Right ventricle myocardium superior (tissue), 1 donor: ENCODE measurements around the gene CPM. TPM values are rescaled to one million over a fixed set of nuclear protein-coding genes. Genes with fewer than 3 reads are reported as not detected.
"Not testable (repeated sequence)": the region's sequence is repeated elsewhere in the genome, so short reads cannot be mapped to it uniquely, and the experiment has no call there.

Source experiments
- ATAC-seq: fragments of 200-7000 bp; cut with Tn5 transposase; one replicate; pipeline ENCODE4 v1.9.1; 2020; ENCODE audit warnings: mild to moderate bottlenecking; ENCODE audit not compliant: poor library complexity
- DNase-seq: peaks from one replicate; pipeline ENCODE4 v3.0.0-alpha.2; 2020
- intact Hi-C: fragments of 100-400 bp; cut with DNase I; formaldehyde crosslinking; loops from one replicate; pipeline ENCODE4 v1.11.2; 2022
- total RNA-seq: library from RNA; stranded (reverse); fragmentation: NEBNext Ultra II Directional; extraction: Animal tissue kit (Norgen Biotek cat#: 25700); gene quantifications from one replicate; pipeline ENCODE4 v1.2.1, GENCODE V29; 2021
- donor health status: DM: no; HTN: yes; CAD: no; lungs with severe emphysema.

CPM gene
- total RNA-seq, 1 donor from 2014 or later, result 7.7 TPM

- DNase-seq (no peak), ATAC-seq (no peak)
- intact Hi-C loops, result no loop called here
Measured at GRCh38 chr12:68821357-68822188, 111.4 kb downstream of the CPM start.

- not testable (repeated sequence) for DNase-seq, ATAC-seq
- intact Hi-C loops, result loop anchor here (10.0 kb wide), 1 partner anchor 75 kb away; the partner anchor contains the start of gene SLC35E3
Measured at GRCh38 chr12:68819481-68819880, 113.5 kb downstream of the CPM start.

- no peak for ATAC-seq
- DNase-seq, result no peak
- intact Hi-C loops, result loop anchor here (10.0 kb wide), 1 partner anchor 71 kb away; the partner anchor contains the start of gene SLC35E3
Measured at GRCh38 chr12:68815928-68816800, 116.8 kb downstream of the CPM start.

DNA sequence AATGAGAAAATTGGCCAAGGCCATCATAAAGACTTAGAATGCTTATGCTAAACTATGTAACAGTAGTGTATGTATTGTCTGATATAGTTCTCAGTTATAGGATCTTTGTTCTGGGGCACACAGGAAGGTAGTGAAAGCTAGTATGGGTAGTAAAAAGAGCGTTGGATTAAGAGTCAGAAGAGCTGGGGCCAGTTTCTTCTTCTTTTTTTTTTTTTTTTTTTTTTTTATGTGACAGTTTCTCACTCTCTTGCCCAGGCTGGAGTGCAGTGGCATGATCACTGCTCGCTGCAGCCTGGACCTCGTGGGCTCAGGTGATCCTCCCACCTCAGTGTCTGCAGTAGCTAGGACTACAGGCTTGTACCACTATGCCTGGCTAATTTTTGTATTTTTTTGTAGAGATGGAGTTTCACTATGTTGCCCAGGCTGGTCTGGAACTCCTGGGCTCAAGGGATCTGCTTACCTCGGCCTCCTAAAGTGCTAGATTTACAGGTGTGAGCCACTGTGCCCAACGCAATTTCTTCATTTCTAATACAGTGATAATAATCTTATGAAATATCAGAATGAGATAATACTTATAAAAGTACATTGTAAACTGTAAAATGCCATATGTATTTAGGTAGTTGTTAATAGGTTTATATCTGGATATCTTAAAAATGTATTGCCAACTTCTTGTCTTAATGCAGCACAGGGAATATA is 117.6 kb downstream of the CPM start:
- ATAC-seq (no peak), DNase-seq (no peak)
- intact Hi-C loops, result loop anchor here (10.0 kb wide), 1 partner anchor 71 kb away; the partner anchor contains the start of gene SLC35E3

DNA sequence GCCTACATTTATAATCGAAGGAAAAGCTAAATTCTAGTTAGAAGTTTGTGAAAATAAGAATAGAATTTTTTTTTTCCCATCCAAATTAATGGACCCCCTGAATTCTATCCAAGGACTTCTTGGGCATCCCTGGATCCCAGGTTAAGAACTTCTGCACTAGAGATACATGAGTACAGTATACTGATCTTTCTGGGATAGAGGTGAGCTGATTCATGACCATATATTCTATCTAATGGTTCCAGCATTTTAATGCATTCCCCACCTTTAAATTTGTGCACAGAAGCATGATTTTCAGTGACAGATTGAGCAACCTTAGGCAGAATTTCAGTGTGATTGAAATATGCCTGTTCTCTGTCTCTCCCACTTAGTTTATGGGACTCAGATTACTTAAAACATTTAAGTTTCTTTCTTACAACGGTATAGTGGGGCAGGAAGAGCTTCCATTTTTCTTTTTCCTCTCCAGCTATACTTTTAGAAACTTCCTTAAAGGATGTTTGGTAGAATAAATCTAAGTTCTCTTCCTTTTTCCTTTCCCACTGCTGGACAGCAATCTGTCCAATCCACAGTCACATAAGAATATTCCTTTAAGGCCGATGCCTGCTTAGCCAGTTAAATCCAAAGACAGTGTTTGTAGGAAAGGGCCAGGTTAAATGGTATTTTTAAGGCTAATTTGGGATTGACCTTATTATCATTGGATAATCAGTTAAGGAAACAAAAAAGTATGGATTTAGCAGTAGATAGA is 118.3 kb downstream of the CPM start:
- ATAC-seq (no peak), DNase-seq (no peak)
- intact Hi-C loops, result loop anchor here (10.0 kb wide), 1 partner anchor 70 kb away; the partner anchor contains the start of gene SLC35E3

GRCh38 chr12:68813242-68813593 is 119.8 kb downstream of the CPM start:
- intact Hi-C loops, result loop anchor here (10.0 kb wide), 1 partner anchor 68 kb away; the partner anchor contains the start of gene SLC35E3
- no peak for DNase-seq
- no peak for ATAC-seq

DNA sequence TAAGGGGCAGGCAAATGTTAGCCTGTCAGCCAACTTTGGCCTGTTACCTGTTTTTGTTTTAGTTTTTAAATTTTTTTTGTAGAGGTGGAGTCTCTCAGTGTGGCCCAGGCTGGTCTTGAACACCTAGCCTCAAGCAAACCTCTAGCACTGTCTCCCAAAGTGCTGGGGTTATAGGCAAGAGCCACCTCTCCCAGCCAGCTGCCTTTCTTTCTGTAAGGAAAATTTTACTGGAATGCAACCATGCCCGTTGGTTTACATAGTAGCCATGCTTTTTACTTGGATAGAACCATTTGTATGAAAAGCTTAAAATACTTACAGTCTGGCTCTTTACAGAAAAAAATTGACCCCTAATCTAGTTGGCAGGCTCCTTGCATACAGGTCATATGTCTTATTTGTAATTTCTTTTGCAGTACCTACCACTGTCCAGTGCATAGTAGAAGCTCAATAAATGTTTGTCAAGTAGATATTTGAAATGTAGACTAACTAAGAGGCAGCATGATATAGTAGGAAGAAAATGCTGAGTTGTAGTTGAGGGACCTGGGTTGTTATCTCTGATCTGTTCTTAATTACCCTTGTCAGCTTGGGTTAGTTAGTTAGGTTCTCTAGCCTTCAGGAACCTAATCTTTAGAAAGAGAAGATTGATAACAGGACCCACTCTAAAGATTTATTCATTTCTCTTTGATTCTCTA is 120.3 kb downstream of the CPM start:
- intact Hi-C loops, result loop anchor here (10.0 kb wide), 1 partner anchor 68 kb away; the partner anchor contains the start of gene SLC35E3
- DNase-seq (no peak), ATAC-seq (no peak)

GRCh38 chr12:68811573-68811972 is 121.4 kb downstream of the CPM start:
- not testable (repeated sequence) for DNase-seq, ATAC-seq
- intact Hi-C loops, result loop anchor here (10.0 kb wide), 1 partner anchor 67 kb away; the partner anchor contains the start of gene SLC35E3

GRCh38 chr12:68810027-68810389 is 123.0 kb downstream of the CPM start:
- intact Hi-C loops, result loop anchor here (10.0 kb wide), 1 partner anchor 65 kb away; the partner anchor contains the start of gene SLC35E3
- DNase-seq, ATAC-seq: not testable (repeated sequence)

DNA sequence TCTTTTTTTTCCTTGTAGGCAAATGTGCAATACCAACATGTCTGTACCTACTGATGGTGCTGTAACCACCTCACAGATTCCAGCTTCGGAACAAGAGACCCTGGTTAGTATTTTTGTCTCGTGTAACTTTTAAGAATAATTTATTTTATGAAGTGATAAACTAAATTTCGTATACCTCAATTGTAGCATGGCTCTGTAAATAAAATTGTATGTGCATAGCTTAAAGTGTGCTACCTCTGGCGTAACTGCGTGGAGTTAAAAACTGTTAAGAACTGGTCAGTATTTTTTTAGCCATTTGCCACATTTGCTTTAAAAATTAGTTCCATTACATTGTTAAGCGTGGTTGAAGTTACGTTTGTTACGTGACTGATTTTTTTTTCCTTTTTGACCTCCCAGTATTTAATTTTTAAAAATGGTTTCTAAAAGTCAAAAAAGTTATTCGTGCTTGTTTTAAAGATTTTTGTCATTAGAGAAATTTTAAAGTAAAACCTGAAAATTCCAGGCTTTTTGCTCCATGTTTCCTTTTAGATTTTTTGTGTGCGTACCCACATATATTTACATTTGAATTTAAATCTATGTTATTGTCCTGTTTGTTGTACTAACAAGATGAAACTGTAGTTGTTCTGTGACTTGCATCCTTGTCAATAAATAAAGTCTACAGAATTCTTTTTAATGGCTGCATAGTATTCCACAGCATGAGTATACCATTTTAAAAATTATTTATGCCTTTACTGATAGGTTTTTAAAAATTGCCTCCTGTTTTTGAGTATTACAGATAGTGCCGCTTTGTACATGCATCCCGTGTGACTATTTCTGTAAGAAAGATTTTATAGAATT is 123.6 kb downstream of the CPM start:
- DNase-seq, result no peak
- intact Hi-C loops, result loop anchor here (10.0 kb wide), 1 partner anchor 65 kb away; the partner anchor contains the start of gene SLC35E3
- no peak for ATAC-seq

DNA sequence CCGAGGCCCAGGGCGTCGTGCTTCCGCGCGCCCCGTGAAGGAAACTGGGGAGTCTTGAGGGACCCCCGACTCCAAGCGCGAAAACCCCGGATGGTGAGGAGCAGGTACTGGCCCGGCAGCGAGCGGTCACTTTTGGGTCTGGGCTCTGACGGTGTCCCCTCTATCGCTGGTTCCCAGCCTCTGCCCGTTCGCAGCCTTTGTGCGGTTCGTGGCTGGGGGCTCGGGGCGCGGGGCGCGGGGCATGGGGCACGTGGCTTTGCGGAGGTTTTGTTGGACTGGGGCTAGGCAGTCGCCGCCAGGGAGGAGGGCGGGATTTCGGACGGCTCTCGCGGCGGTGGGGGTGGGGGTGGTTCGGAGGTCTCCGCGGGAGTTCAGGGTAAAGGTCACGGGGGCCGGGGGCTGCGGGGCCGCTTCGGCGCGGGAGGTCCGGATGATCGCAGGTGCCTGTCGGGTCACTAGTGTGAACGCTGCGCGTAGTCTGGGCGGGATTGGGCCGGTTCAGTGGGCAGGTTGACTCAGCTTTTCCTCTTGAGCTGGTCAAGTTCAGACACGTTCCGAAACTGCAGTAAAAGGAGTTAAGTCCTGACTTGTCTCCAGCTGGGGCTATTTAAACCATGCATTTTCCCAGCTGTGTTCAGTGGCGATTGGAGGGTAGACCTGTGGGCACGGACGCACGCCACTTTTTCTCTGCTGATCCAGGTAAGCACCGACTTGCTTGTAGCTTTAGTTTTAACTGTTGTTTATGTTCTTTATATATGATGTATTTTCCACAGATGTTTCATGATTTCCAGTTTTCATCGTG is 124.4 kb downstream of the CPM start:
- peak; percentile 75 for ATAC-seq
- intact Hi-C loops, result no loop called here
- peak; percentile 81 for DNase-seq

GRCh38 chr12:68807576-68808387 is 125.2 kb downstream of the CPM start, which contains the start of gene MDM2:
Gene MDM2 (plus strand): TSS chr12:68808177. CDS start chr12:68808478, 301 bp downstream.
- DNase-seq (peak; percentile 97), ATAC-seq (peak; percentile 98)
- intact Hi-C loops, result no loop called here

GRCh38 chr12:68807274-68807575 is 125.7 kb downstream of the CPM start:
- ATAC-seq, intact Hi-C loops, DNase-seq: not testable (repeated sequence)

DNA sequence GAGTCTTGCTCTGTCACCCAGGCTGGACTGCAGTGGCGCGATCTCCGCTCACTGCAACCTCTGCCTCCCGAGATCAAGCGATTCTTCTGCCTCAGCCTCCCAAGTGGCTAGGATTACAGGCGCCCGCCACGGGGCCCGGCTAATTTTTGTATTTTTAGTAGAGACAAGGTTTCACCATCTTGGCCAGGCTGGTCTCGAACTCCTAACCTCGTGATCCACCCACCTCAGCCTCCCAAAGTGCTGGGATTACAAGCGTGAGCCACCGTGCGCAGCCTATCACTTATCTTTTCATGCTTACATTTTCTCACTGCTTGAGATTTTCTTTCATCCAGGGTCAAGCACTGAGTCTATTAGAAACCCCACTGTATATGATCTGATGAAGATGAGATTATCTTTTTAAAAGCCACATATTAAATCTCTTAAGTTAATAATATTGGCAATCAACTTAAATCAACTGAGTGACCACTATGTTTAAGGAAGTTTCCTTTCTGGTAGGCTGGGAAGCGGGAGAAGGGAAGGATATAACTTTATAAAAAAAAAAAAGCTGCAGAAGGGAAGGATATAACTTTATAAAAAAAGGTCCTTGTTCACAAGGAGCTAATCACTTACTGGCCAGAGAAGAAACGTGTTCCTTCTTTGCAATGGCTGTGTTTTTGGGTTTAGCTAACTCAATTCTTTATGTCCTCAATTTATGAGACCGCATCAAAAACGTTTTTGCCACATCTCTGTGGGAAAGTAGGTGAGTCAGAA is 126.3 kb downstream of the CPM start:
- DNase-seq (no peak), ATAC-seq (no peak)
- intact Hi-C loops, result no loop called here
